Right lobe of liver (tissue), 6 donors: Measurements from ENCODE around the gene KLHL2. TPM values are rescaled to one million over a fixed set of nuclear protein-coding genes. Genes with fewer than 3 reads are reported as not detected.
A peak's percentile ranks its signal among the peaks of the same experiment; 100 is the strongest.
"Not testable (repeated sequence)": the region's sequence is repeated elsewhere in the genome, so short reads cannot be mapped to it uniquely, and the experiment has no call there.

ENCODE experiments used
- ATAC-seq, 4 donors: fragments of 200-7000 bp; cut with Tn5 transposase; one replicate each; pipeline ENCODE4 v1.9.1; 2020; ENCODE audit warnings: mild to moderate bottlenecking in 4 of 4, moderate library complexity in 4 of 4
- DNase-seq, 3 donors: peaks; one replicate each; pipeline ENCODE4 v3.0.0-alpha.2; 2020
- H3K27ac ChIP-seq, 3 donors: fragments of 200-600 bp; one replicate each; pipeline ENCODE4 v1.8.0; 2022
- H3K27me3 ChIP-seq, 2 donors: fragments of 200-600 bp; one replicate each; pipeline ENCODE4 v1.8.0; 2022
- H3K36me3 ChIP-seq, 4 donors: fragments of 200-600 bp; sonication (generic) in 1 of 4; one replicate each; pipeline versions ENCODE4 v1.5.1 to v1.8.0; 2017 to 2022; ENCODE audit warnings: control low read depth in 1 of 4
- H3K4me1 ChIP-seq, 4 donors: fragments of 200-600 bp; sonication (generic) in 1 of 4; one replicate each; pipeline versions ENCODE4 v1.5.1 to v1.8.0; 2017 to 2022; ENCODE audit warnings: control low read depth in 1 of 4
- H3K4me3 ChIP-seq, 3 donors: fragments of 200-600 bp; one replicate each; pipeline ENCODE4 v1.8.0; 2022
- H3K9me3 ChIP-seq, 4 donors: fragments of 200-600 bp; sonication (generic) in 1 of 4; one replicate each; pipeline versions ENCODE4 v1.5.1 to v1.8.0; 2017 to 2022; ENCODE audit warnings: control low read depth in 1 of 4
- CTCF ChIP-seq, 4 donors: fragments of 200-600 bp in 3 of 4; fragments of 450-650 bp in 1 of 4; IDR thresholded peaks; one replicate each; pipeline versions ENCODE4 v1.5.1 to v1.8.0; 2016 to 2022; ENCODE audit warnings: antibody characterized with exemption in 4 of 4, mild to moderate bottlenecking in 2 of 4
- POLR2A ChIP-seq: fragments of 450-650 bp; IDR thresholded peaks from one replicate; pipeline ENCODE4 v1.6.1; 2017; ENCODE audit warnings: antibody characterized with exemption, mild to moderate bottlenecking
- WGBS: methylation state at CpG from one replicate; pipeline ENCODE4 v1.1.6; 2018; ENCODE audit warnings: low coverage, low lambda C conversion rate; ENCODE audit not compliant: insufficient coverage; ENCODE audit errors: missing lambda C conversion rate; 5-methylcytosine and 5-hydroxymethylcytosine counted together
- intact Hi-C, 2 donors: fragments of 100-400 bp; cut with DNase I; formaldehyde crosslinking; loops; one replicate each; pipeline versions ENCODE4 v1.11.2 to v1.14.1; 2022
- total RNA-seq, 6 experiments: library from RNA; depleted of rRNA in 2 of 6; stranded (reverse); fragments of >200 nt in 2 of 6; fragmentation: NEBNext Ultra II Directional in 3 of 6; extraction: Animal tissue kit (Norgen Biotek cat#: 25700) in 3 of 6; gene quantifications; one replicate each; pipeline versions ENCODE4 v1.1.0 to v1.2.4, GENCODE V29; 2016 to 2023
- donor health status: DM: no; HTN: yes; CAD: no.
- donor health status: DM: no; HTN: no; CAD: no.
- donor health status: DM: no; HTN: no; CAD: no.
- donor health status: DM: no; HTN: yes; CAD: no.
- donor health status: DM: no; HTN: yes; CAD: no.

KLHL2 gene
- total RNA-seq, 6 experiments from 2014 or later, result 15.6 to 25.3 (median 20.3) TPM

GRCh38 chr4:165170819-165171218, 36.5 kb upstream of the KLHL2 start:
- peak; percentile 48 to 81 (median 72) for ATAC-seq
- H3K4me1 ChIP-seq, result peaks cover 0 to 3% (median 0%) of the 10 kb centered on the region in 4 donors
- no peaks in the 10 kb centered on the region for H3K27me3 ChIP-seq
- intact Hi-C loops, result no loop called here
- no peak overlapping the region for H3K4me3 ChIP-seq
- TF ChIP-seq POLR2A, result no peak
- no peak for TF ChIP-seq CTCF (IDR thresholded peaks at IDR 0.05)
- WGBS, result 13% methylated on average over 2 of the region's 2 CpGs
- no peak overlapping the region for H3K27ac ChIP-seq
- no peaks in the 10 kb centered on the region for H3K9me3 ChIP-seq
- H3K36me3 ChIP-seq, result no peaks in the 10 kb centered on the region
- DNase-seq, result peak in 1 of 3 donors; percentile 61

- H3K4me1 ChIP-seq, H3K36me3 ChIP-seq, intact Hi-C loops, H3K27me3 ChIP-seq, DNase-seq, H3K9me3 ChIP-seq: not testable (repeated sequence)
- Histone ChIP-seq H3K4me3 (peak overlapping the region in 2 of 3 donors; percentile 3 to 23), H3K27ac (peak overlapping the region in 1 of 3 donors; percentile 34)
- peak; percentile 18 to 70 (median 52) for ATAC-seq
- 27% methylated on average over 3 of the region's 3 CpGs for WGBS
Measured at GRCh38 chr4:165175470-165175869, 31.9 kb upstream of the KLHL2 start.

GRCh38 chr4:165175879-165176278, 31.5 kb upstream of the KLHL2 start:
- TF ChIP-seq POLR2A (no peak), CTCF (IDR thresholded peaks at IDR 0.05) (no peak)
- intact Hi-C loops, result no loop called here
- H3K4me3 ChIP-seq, result peak overlapping the region in 2 of 3 donors; percentile 3 to 23
- DNase-seq (peak; percentile 60 to 70 (median 68)), ATAC-seq (peak; percentile 62 to 80 (median 77))
- peaks cover 0 to 3% (median 0%) of the 10 kb centered on the region in 4 donors for H3K4me1 ChIP-seq
- H3K27ac ChIP-seq, result peak overlapping the region in 1 of 3 donors; percentile 34
- H3K27me3 ChIP-seq, result no peaks in the 10 kb centered on the region
- no peaks in the 10 kb centered on the region for H3K36me3 ChIP-seq
- WGBS, result 24% methylated on average over 7 of the region's 7 CpGs
- H3K9me3 ChIP-seq, result no peaks in the 10 kb centered on the region

- TF ChIP-seq CTCF (IDR thresholded peaks at IDR 0.05), result no peak
- TF ChIP-seq POLR2A, result no peak
- intact Hi-C loops, result no loop called here
- peak in 3 of 4 donors; percentile 24 to 78 (median 47) for ATAC-seq
- Histone ChIP-seq H3K27me3 (no peaks in the 10 kb centered on the region), H3K4me3 (no peak overlapping the region), H3K4me1 (peaks cover 0 to 3% (median 0%) of the 10 kb centered on the region in 4 donors), H3K36me3 (no peaks in the 10 kb centered on the region), H3K27ac (no peak overlapping the region), H3K9me3 (no peaks in the 10 kb centered on the region)
- WGBS, result 31% methylated on average over 3 of the region's 3 CpGs
- DNase-seq, result no peak
Measured at GRCh38 chr4:165177725-165178666, 29.4 kb upstream of the KLHL2 start.

GRCh38 chr4:165184220-165184619, 23.1 kb upstream of the KLHL2 start:
- TF ChIP-seq CTCF (IDR thresholded peaks at IDR 0.05), result no peak
- TF ChIP-seq POLR2A, result no peak
- H3K27ac ChIP-seq, result no peak overlapping the region
- H3K4me1 ChIP-seq, result peaks cover 0 to 17% (median 0%) of the 10 kb centered on the region in 4 donors
- no peak for ATAC-seq
- 72% methylated on average over 4 of the region's 4 CpGs for WGBS
- no peaks in the 10 kb centered on the region for H3K36me3 ChIP-seq
- intact Hi-C loops, result no loop called here
- no peaks in the 10 kb centered on the region for H3K27me3 ChIP-seq
- no peak for DNase-seq
- H3K9me3 ChIP-seq, result no peaks in the 10 kb centered on the region
- no peak overlapping the region for H3K4me3 ChIP-seq

GRCh38 chr4:165184998-165185397, 22.4 kb upstream of the KLHL2 start:
- intact Hi-C loops, H3K9me3 ChIP-seq, H3K36me3 ChIP-seq, DNase-seq, H3K27me3 ChIP-seq: not testable (repeated sequence)
- Histone ChIP-seq H3K27ac (peak overlapping the region in 2 of 3 donors; percentile 55 to 76), H3K4me1 (peaks cover 0 to 25% (median under 1%) of the 10 kb centered on the region in 4 donors), H3K4me3 (peak overlapping the region in 1 of 3 donors; percentile 5)
- 51% methylated on average over 6 of the region's 10 CpGs for WGBS
- peak in 3 of 4 donors; percentile 27 to 45 (median 42) for ATAC-seq
